GM23338 (cell line): Measurements from ENCODE around the gene HPRT1. TPM values are rescaled to one million over a fixed set of nuclear protein-coding genes. Genes with fewer than 3 reads are reported as not detected.

Experiments
- ATAC-seq: fragments of 200-7000 bp; cut with Tn5 transposase; 3 replicates; pipeline ENCODE4 v1.9.1; 2020
- DNase-seq: peaks from one replicate; pipeline ENCODE4 v3.0.0-alpha.2; 2015; ENCODE audit warnings: low spot score
- H2AFZ ChIP-seq: fragments of 200-600 bp; sonication (generic); 2 replicates; pipeline ENCODE4 v1.8.0; 2016; ENCODE audit warnings: antibody characterized with exemption, mild to moderate bottlenecking, moderate library complexity
- H3F3A ChIP-seq: fragments of 200-600 bp; sonication (generic); replicated peaks from 2 replicates; pipeline ENCODE4 v1.8.0; 2017; ENCODE audit warnings: antibody characterized with exemption, mixed run types, low read depth
- H3K27ac ChIP-seq: fragments of 200-600 bp; sonication (generic); 2 replicates; pipeline ENCODE4 v1.6.1; 2016; ENCODE audit warnings: low read depth
- H3K27me3 ChIP-seq: fragments of 200-600 bp; sonication (generic); 2 replicates; pipeline ENCODE4 v1.8.0; 2016; ENCODE audit warnings: mild to moderate bottlenecking, mixed run types, moderate library complexity; ENCODE audit not compliant: insufficient read depth
- H3K36me3 ChIP-seq: fragments of 200-600 bp; sonication (generic); 2 replicates; pipeline ENCODE4 v1.8.0; 2016; ENCODE audit warnings: mild to moderate bottlenecking; ENCODE audit not compliant: insufficient read depth
- H3K4me1 ChIP-seq: fragments of 200-600 bp; sonication (generic); 2 replicates; pipeline ENCODE4 v1.8.0; 2016; ENCODE audit warnings: mild to moderate bottlenecking, moderate library complexity; ENCODE audit not compliant: insufficient read depth
- H3K4me2 ChIP-seq: fragments of 200-600 bp; sonication (generic); 2 replicates; pipeline ENCODE4 v1.7.1; 2017; ENCODE audit warnings: mixed run types
- H3K4me3 ChIP-seq: fragments of 200-600 bp; sonication (generic); 2 replicates; pipeline ENCODE4 v1.6.1; 2016; ENCODE audit warnings: mixed run types
- H3K79me2 ChIP-seq: fragments of 200-600 bp; sonication (generic); replicated peaks from 2 replicates; pipeline ENCODE4 v1.8.0; 2017; ENCODE audit warnings: mild to moderate bottlenecking; ENCODE audit not compliant: insufficient read depth
- H3K9me2 ChIP-seq: fragments of 200-600 bp; sonication (generic); 2 replicates; pipeline ENCODE4 v1.8.0; 2017; ENCODE audit not compliant: insufficient read depth
- H4K20me1 ChIP-seq: fragments of 200-600 bp; sonication (generic); replicated peaks from 2 replicates; pipeline ENCODE4 v1.8.0; 2017; ENCODE audit warnings: mild to moderate bottlenecking; ENCODE audit not compliant: insufficient read depth
- H3K27ac Mint-ChIP-seq: 2 replicates; pipeline ENCODE4 v1.8.0; 2020; ENCODE audit warnings: inconsistent platforms, mild to moderate bottlenecking, moderate library complexity, mixed read lengths
- H3K27me3 Mint-ChIP-seq: 3 replicates; pipeline ENCODE4 v1.8.0; 2022; ENCODE audit warnings: low read depth, mild to moderate bottlenecking, moderate library complexity, mixed read lengths, inconsistent platforms; ENCODE audit not compliant: insufficient read depth, poor library complexity
- H3K36me3 Mint-ChIP-seq: 3 replicates; pipeline ENCODE4 v1.8.0; 2021; ENCODE audit warnings: low read depth, mild to moderate bottlenecking, inconsistent platforms, moderate library complexity, mixed read lengths
- H3K4me1 Mint-ChIP-seq: 3 replicates; pipeline ENCODE4 v1.8.0; 2020; ENCODE audit warnings: mild to moderate bottlenecking, inconsistent platforms, mixed read lengths
- H3K4me3 Mint-ChIP-seq: 3 replicates; pipeline ENCODE4 v1.8.0; 2021; ENCODE audit warnings: moderate library complexity, mild to moderate bottlenecking, inconsistent platforms, mixed read lengths
- H3K9me3 Mint-ChIP-seq: 3 replicates; pipeline ENCODE4 v1.8.0; 2020; ENCODE audit warnings: moderate library complexity, mild to moderate bottlenecking, inconsistent platforms, mixed read lengths
- CREB1 ChIP-seq: fragments of 250-450 bp; sonication (Bioruptor Pico); IDR thresholded peaks from 2 replicates; pipeline ENCODE4 v1.5.0; 2020; ENCODE audit warnings: low read depth, mild to moderate bottlenecking, moderate library complexity
- ETS1 ChIP-seq: IDR thresholded peaks from 2 replicates; pipeline ENCODE4 v1.6.1; 2016; ENCODE audit warnings: antibody characterized with exemption
- EZH2 ChIP-seq: fragments of 200-600 bp; sonication (generic); IDR thresholded peaks from one replicate; pipeline ENCODE4 v1.8.0; 2017; ENCODE audit warnings: antibody characterized with exemption, mild to moderate bottlenecking, low read depth; ENCODE audit not compliant: unreplicated experiment
- POLR2AphosphoS5 ChIP-seq: IDR thresholded peaks from 2 replicates; pipeline ENCODE4 v1.6.1; 2016; ENCODE audit warnings: antibody characterized with exemption, low read depth
- REST ChIP-seq: IDR thresholded peaks from one replicate; pipeline ENCODE4 v1.6.1; 2018; ENCODE audit warnings: antibody characterized with exemption; ENCODE audit not compliant: unreplicated experiment
- STAT1 ChIP-seq: IDR thresholded peaks from one replicate; pipeline ENCODE4 v1.6.1; 2016; ENCODE audit warnings: antibody characterized with exemption; ENCODE audit not compliant: unreplicated experiment
- ZNF114 ChIP-seq: fragments of 250-450 bp; sonication (Bioruptor Pico); IDR thresholded peaks from 2 replicates; pipeline ENCODE4 v1.5.0; 2020; ENCODE audit warnings: mild to moderate bottlenecking, moderate library complexity
- ZNF331 ChIP-seq: fragments of 250-450 bp; sonication (Bioruptor Pico); IDR thresholded peaks from 2 replicates; pipeline ENCODE4 v1.5.0; 2020; ENCODE audit warnings: low read depth, mild to moderate bottlenecking, moderate library complexity
- polyA plus RNA-seq: library from polyadenylated mRNA; unstranded; fragments of >200 nt; fragmentation: Nextera tagmentation; extraction: Ambion mirVana; gene quantifications from 2 replicates; pipeline ENCODE4 v1.2.1, GENCODE V29; 2016
- total RNA-seq: library from RNA; depleted of rRNA; stranded (reverse); fragments of >200 nt; shearing (Covaris generic); gene quantifications from 2 replicates; pipeline ENCODE4 v1.2.3, GENCODE V29; 2014
- TF ChIP-seq, protein P1 (sequence below), 2 experiments: fragments of 200-600 bp in 1 of 2; sonication (generic) in 1 of 2; conservative IDR thresholded peaks; 2 replicates each; pipeline versions ENCODE4 v1.5.1 to v1.6.1; 2016 to 2017; ENCODE audit warnings: antibody characterized with exemption in 2 of 2, low read depth in 2 of 2, mild to moderate bottlenecking in 2 of 2, moderate library complexity in 1 of 2

The HPRT1 gene
- total and polyA plus RNA-seq, 2 experiments from 2014 or later: 27.0 to 79.4 TPM

GRCh38 chrX:134426281-134426680, 33.7 kb upstream of the HPRT1 start (continued):
- TF ChIP-seq REST (no peak), STAT1 (no peak), ETS1 (no peak)
- TF ChIP-seq, protein P1, sequence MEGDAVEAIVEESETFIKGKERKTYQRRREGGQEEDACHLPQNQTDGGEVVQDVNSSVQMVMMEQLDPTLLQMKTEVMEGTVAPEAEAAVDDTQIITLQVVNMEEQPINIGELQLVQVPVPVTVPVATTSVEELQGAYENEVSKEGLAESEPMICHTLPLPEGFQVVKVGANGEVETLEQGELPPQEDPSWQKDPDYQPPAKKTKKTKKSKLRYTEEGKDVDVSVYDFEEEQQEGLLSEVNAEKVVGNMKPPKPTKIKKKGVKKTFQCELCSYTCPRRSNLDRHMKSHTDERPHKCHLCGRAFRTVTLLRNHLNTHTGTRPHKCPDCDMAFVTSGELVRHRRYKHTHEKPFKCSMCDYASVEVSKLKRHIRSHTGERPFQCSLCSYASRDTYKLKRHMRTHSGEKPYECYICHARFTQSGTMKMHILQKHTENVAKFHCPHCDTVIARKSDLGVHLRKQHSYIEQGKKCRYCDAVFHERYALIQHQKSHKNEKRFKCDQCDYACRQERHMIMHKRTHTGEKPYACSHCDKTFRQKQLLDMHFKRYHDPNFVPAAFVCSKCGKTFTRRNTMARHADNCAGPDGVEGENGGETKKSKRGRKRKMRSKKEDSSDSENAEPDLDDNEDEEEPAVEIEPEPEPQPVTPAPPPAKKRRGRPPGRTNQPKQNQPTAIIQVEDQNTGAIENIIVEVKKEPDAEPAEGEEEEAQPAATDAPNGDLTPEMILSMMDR (conservative IDR thresholded peaks at IDR 0.05; ENCODE audit: low read depth in 2 of 2): no peak

- Histone ChIP-seq H3K27ac (no peak overlapping the region), H3K4me3 (no peak overlapping the region), H2AFZ (no peak overlapping the region), H3F3A (no peaks in the 10 kb centered on the region), H3K4me2 (no peak overlapping the region), H3K4me1 (no peaks in the 10 kb centered on the region), H3K36me3 (peaks cover 12% of the 10 kb centered on the region; the same call in 1 of the 2 replicates), H3K9me2 (no peaks in the 10 kb centered on the region), H3K27me3 (no peaks in the 10 kb centered on the region), H4K20me1 (no peaks in the 10 kb centered on the region), H3K79me2 (no peaks in the 10 kb centered on the region)
- ATAC-seq (no peak), DNase-seq (no peak)
- Mint-ChIP-seq H3K4me3 (no peak overlapping the region), H3K36me3 (peaks cover 22% of the 10 kb centered on the region), H3K27me3 (no peaks in the 10 kb centered on the region), H3K4me1 (no peaks in the 10 kb centered on the region), H3K9me3 (no peaks in the 10 kb centered on the region), H3K27ac (no peak overlapping the region)
- TF ChIP-seq ZNF331 (CRISPR knock-in tag) (no peak), CREB1 (CRISPR knock-in tag) (no peak)
These were observed 28.1 kb upstream of the HPRT1 start for GRCh38 chrX:134431894-134432293.

GRCh38 chrX:134435894-134436293, 24.1 kb upstream of the HPRT1 start:
- H3K27me3 ChIP-seq: no peaks in the 10 kb centered on the region
- DNase-seq: no peak
- H4K20me1 ChIP-seq: no peaks in the 10 kb centered on the region
- no peak for ATAC-seq
- no peaks in the 10 kb centered on the region for H3K36me3 ChIP-seq
- Mint-ChIP-seq H3K36me3 (peaks cover 11% of the 10 kb centered on the region), H3K4me1 (no peaks in the 10 kb centered on the region), H3K4me3 (no peak overlapping the region), H3K9me3 (no peaks in the 10 kb centered on the region), H3K27me3 (no peaks in the 10 kb centered on the region), H3K27ac (no peak overlapping the region)
- no peaks in the 10 kb centered on the region for H3K4me1 ChIP-seq
- H3K79me2 ChIP-seq: no peaks in the 10 kb centered on the region
- no peaks in the 10 kb centered on the region for H3F3A ChIP-seq
- H3K27ac ChIP-seq: no peak overlapping the region
- H3K9me2 ChIP-seq: no peaks in the 10 kb centered on the region
- H2AFZ ChIP-seq: no peak overlapping the region
- no peak overlapping the region for H3K4me2 ChIP-seq
- no peak overlapping the region for H3K4me3 ChIP-seq
- no peak for TF ChIP-seq ZNF114
- TF ChIP-seq POLR2AphosphoS5: no peak
- no peak for TF ChIP-seq ZNF331 (CRISPR knock-in tag)
- TF ChIP-seq EZH2: no peak
